Stimulated activated CD8-positive, alpha-beta memory T cell treated with anti-CD3 and anti-CD28 coated beads, Interleukin-7, amount 100 ng/mL, for 4 hours (primary cell): Measurements from ENCODE around the gene SALL4.
"Not testable (repeated sequence)": the region's sequence is repeated elsewhere in the genome, so short reads cannot be mapped to it uniquely, and the experiment has no call there.

Source experiments
- DNase-seq, 2 donors: peaks; one replicate each; pipeline ENCODE4 v3.0.0-alpha.2; 2020; ENCODE audit warnings: low read depth in 2 of 2

Gene SALL4

GRCh38 chr20:51765381-51765780 is 36.9 kb downstream of the SALL4 start:
- not testable (repeated sequence) for DNase-seq

DNA sequence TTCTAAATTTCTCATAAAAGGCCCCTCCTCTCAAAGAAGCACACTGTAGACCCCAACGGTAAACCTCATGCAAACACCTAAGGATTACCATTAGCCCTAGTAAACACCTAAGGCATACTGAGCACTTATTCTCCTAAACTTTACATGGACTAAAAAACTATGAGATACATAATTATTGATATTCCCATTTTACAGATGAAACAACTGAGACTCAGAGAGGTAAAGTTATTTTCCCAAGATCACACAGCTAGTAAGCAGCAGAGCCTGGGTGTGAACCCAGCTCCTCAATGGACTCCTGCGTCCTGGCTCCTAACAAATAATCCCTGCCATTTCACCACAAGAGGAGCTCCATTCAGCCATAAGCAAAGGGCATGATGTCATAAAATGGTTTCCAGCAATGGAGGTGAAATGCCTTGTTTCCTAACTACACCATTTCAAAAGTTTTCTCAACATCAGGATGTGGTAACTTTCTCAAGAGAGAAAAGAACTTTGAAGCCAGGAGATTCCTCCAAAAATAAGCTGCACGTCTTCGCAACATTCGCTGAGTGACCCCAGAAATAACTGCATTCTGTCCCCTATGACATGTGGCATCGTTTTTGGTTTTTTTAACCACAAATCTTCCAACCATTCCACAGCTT is 38.2 kb downstream of the SALL4 start:
- no peak for DNase-seq

DNA sequence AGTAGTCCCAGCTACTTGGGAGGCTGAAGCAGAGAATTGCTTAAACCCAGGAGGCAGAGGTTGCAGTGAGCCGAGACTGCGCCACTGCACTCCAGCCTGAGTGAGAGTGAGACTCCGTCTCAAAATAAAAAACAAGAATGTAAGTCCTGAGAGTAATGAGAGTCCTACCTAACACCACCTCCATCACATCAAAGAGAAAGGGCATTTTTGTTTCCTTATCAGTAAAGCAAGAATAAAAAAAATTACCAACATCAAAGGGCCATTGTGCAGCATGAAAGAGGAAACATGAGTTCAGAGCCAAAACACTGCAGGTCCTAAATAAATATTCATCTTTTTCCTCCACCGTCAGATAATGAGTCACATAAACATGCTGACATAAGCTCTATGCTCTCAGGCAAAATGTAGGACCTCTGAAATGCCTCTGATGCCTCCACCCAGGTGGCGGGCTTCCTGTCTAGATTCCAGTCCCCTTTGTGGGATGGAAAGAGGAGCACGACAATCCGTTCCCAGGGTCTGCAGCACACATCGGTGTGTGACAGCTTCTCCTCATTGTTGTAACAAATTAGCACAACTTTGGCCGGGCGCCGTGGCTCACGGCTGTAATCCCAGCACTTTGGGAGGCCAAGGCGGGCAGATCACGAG is 41.3 kb downstream of the SALL4 start:
- DNase-seq = no peak

DNA sequence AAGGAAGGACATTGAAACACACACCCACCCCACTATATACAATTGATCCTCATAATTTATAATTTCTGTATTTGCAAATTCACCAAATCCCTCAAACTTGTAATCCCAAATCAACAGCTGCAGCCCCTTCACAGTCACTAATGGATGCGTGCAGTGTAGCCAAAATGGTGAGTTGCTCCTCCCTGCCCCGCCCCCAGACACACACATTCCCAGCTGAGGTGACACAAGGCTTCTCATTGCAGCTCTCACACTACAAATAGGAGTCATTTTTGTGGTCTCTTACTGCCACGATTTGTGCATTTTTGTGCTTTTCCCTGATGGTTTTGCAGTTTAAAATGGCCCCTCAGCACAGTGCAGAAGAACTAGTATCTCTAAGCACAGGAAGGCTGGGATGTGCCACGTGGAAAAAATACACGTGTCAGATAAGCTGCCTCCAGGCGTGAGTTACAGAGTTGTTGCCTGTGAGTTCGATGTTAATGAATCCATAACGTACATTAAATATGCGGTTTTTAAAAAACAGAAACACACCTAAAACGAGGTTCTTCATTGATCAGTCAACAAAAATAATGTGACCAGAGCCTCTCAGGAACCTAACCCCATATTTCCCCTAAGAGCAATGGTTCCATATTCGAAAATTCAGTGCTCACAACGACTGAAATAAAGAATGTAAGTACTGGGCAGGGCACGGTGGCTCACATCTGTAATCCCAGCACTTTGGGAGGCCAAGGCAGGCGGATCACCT is 42.4 kb downstream of the SALL4 start:
- no peak for DNase-seq

DNA sequence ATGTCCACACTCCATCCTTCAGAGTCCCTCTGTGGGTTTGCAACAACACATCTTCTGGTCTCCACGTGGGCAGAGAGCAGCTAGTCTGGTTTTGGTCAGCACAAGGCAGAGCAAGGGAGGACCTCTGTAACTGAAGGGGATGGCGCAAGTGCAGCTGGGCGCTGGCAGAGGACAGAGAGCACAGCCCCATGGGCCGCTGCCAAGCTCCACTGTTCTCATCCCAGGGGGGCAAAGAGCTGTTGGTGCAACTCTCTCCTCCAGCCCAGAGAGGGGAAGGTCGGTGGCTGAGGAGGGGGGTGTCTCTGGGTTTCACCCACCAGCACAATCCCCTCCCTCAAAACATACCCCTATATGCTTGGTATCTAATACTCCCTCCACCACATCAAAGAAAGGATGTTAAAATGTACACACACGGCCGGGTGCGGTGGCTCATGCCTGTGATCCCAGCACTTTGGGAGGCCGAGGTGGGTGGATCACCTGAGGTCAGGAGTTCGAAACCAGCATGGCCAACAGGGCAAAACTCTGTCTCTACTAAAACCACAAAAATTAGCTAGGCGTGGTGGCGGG is 43.3 kb downstream of the SALL4 start:
- no peak for DNase-seq

- DNase-seq = no peak
Observed at GRCh38 chr20:51757226-51757625, 45.1 kb downstream of the SALL4 start.

GRCh38 chr20:51756653-51757052 is 45.7 kb downstream of the SALL4 start:
- DNase-seq = no peak

DNA sequence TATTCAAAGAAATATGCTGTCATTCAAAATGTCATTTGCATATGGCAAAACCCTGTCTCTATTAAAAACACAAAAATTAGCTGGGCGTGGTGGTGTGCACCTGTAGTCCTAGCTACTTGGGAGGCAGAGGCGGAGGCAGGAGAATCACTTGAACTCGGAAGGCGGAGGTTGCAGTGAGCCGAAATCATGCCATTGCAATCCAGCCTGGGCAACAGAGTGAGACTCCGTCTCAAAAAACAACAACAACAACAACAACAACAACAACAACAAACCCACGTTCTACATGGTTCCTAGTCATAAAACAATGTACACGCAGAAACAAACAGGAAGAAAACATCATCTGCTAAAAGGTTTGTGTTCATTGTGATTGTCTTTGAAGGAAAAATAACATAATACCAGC is 49.1 kb downstream of the SALL4 start:
- DNase-seq = not testable (repeated sequence)

DNA sequence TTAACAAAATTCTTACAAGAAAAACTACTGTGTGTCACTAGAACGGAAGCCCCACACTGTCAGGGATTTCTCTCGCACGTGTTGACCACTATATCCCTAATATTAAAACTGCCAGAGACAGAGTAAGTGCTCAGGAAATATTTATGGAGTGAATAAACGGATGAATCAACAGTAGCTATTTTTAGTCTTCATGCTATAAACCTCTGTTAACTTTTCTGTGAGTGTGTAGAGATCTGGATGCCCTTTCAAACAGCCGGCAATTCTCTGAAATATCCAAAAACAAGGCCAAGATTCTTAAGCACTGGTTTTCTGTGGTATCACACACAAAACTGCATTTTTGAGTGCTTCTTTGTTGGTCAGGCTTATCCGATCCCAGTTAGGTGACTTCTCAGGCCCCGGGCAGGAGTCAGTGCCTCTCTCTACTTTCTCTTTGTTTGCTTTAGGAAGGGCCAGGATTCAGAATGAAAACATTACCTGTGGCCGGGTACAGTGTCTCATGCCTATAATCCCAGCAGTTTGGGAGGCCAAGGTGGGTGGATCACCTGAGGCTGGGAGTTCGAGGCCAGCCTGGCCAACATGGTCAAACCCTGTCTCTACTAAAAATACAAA is 49.9 kb downstream of the SALL4 start:
- DNase-seq = no peak

DNA sequence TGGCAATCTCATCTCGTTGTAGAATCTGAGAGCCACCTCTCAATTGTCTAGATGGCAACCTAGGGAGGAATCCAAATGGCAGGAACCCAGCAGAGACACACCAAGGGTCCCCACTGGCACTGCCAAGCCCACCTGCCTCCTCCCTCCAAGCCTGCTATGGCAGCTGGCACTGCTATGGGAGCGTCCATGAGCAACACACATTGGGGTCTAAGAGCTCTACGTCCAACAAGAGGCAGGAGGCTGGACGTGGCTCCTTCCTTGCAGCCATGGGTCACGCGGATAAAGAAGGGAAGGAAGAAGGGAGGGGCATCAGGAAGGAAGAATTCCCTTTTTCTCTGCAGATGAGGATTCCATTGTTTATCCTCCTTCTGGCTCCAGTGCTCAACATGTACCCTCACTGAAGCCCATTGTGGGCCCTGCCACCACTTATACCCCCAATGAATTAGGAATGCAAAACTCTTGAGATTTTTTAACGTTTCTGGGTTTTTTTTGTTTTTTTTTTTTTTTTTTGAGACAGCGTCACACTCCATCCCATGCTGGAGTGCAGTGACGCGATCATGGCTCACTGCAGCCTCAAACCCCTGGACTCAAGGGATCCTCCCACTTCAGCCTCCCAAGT is 51.4 kb downstream of the SALL4 start:
- DNase-seq = no peak

GRCh38 chr20:51750037-51750769 is 52.1 kb downstream of the SALL4 start:
- DNase-seq = peak; percentile 11 to 15

DNA sequence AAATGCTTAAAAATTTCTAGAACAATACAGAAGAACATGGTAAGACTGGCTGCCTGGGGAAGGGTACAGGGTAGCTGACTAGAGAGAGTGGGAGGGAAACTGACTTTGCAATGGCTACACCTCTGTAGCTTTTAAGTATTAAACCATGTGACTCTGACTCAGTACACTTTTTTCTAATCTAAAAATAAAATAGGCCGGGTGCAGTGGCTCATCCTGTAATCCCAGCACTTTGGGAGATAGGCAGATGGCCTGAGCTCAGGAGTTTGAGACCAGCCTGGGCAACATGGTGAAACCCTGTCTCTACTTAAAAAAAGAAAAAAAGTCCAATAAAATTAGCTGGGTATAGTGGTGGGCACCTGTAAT is 52.7 kb downstream of the SALL4 start:
- no peak for DNase-seq

DNA sequence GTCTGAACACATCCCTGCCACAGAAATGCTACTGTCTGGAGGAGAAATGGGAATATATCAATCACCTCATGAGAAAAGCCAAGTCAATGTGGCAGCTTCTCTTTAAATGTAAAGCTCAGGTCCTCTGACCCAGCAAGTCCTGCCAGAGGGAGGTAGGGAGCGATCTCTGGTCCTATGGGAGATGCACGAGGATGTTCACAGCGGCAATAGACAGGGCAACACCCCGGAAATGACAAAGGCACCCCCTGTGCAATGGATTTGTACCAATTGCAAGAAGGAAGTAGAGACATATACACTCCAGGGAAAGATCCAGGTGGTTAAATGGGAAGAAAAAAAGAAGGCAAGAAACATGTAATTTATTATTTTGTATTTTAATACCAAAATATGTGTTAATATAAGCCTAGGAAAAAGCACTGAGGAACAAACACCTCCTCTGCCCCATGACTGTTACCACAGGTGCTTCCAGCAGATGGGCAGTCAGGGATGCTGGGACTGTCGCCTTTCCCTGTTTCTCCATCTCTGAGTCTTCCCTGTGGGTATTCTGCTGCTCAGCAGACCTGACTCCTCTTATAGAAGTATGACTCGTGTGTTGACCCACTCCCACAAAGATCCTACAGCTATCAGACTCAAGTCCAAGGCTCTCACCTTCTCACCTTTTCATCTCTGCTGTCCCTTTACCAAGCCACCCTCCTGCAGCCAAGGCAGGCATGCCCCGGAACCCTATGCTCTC is 55.0 kb downstream of the SALL4 start:
- no peak for DNase-seq

DNA sequence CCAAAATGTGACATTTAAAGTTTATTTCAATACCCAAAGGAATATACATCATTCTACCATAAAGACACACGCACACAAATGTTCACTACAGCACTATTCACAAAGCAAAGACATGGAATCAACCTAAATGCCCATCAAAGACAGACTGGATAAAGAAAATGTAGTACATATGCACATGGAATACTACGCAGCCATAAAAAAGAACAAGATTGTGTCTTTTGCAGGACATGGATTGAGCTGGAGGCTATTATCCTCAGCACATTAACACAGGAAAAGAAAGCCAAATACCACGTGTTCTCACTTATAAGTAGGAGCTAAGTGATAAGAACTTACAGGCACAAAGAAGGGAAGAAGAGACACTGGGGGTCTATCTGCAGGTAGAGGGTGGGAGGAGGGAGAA is 56.5 kb downstream of the SALL4 start:
- no peak for DNase-seq

- DNase-seq = no peak
Observed at GRCh38 chr20:51740838-51741237, 61.5 kb downstream of the SALL4 start.

GRCh38 chr20:51740308-51740707 is 62.0 kb downstream of the SALL4 start:
- DNase-seq = not testable (repeated sequence)

- no peak for DNase-seq
Observed at GRCh38 chr20:51739722-51740249, 62.5 kb downstream of the SALL4 start.

- no peak for DNase-seq
Observed at GRCh38 chr20:51738877-51739447, 63.4 kb downstream of the SALL4 start.

DNA sequence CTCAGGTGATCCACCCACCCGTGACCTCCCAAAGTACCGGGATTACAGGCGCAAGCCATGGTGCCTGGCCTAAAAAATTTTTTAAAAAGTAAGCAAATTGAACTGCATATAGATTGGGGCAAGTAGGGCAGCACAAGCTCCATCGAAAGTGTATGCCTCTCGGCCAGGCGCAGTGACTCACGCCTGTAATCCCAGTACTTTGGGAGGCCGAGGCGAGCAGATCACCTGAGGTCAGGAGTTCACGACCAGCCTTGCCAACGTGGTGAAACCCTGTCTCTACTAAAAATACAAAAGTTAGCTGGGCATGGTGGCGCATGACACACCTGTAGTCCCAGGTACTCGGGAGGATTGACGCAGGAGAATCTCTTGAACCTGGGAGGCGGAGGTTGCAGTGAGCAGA is 64.1 kb downstream of the SALL4 start:
- DNase-seq = not testable (repeated sequence)

- no peak for DNase-seq
Observed at GRCh38 chr20:51736947-51737346, 65.4 kb downstream of the SALL4 start.
